OCI-LY7 (cell line): ENCODE data around the gene CIAO2B. TPM values are rescaled to one million over a fixed set of nuclear protein-coding genes. Genes with fewer than 3 reads are reported as not detected.

Source experiments
- BruUV-seq: library from RNA; stranded (reverse); fragments of 400-500 nt; replicated peaks from 2 replicates; lab custom pipeline; 2021; lab: Mats Ljungman, UMichigan
- CTCF ChIA-PET: fragments of 300-600 bp; sonication (Branson Sonifier 250); formaldehyde crosslinking; loops from one replicate; lab custom pipeline; 2022; ENCODE audit warnings: antibody characterized with exemption; ENCODE audit not compliant: unreplicated experiment; lab: Charles Lee
- POLR2A ChIA-PET: fragments of 300-600 bp; sonication (Branson Sonifier 250); formaldehyde crosslinking; loops from one replicate; lab custom pipeline; 2022; ENCODE audit warnings: antibody characterized with exemption; lab: Charles Lee
- DNase-seq: peaks from one replicate; pipeline ENCODE4 v3.0.0-alpha.2; 2015; ENCODE audit warnings: low spot score
- H2AFZ ChIP-seq: fragments of 200-600 bp; sonication (generic), shearing (Covaris generic); 2 replicates; pipeline ENCODE4 v1.6.1; 2014; ENCODE audit warnings: mild to moderate bottlenecking, antibody characterized with exemption, low read length, moderate library complexity
- H3K27ac ChIP-seq: fragments of 200-600 bp; sonication (generic); 2 replicates; pipeline ENCODE4 v1.5.1; 2014; ENCODE audit warnings: mixed run types, low read depth, mild to moderate bottlenecking, moderate library complexity, low read length, inconsistent platforms; ENCODE audit not compliant: poor library complexity, severe bottlenecking
- H3K36me3 ChIP-seq: fragments of 200-600 bp; sonication (generic); 2 replicates; pipeline ENCODE4 v1.6.1; 2014; ENCODE audit warnings: mild to moderate bottlenecking, antibody characterized with exemption, low read length, moderate library complexity, mixed read lengths; ENCODE audit not compliant: insufficient read depth
- H3K4me1 ChIP-seq: fragments of 200-600 bp; sonication (generic); 2 replicates; pipeline ENCODE4 v1.5.1; 2014; ENCODE audit warnings: mild to moderate bottlenecking, low read length; ENCODE audit not compliant: insufficient read depth, poor library complexity, severe bottlenecking
- H3K4me2 ChIP-seq: fragments of 200-600 bp; sonication (generic); 2 replicates; pipeline ENCODE4 v1.6.1; 2014; ENCODE audit warnings: mild to moderate bottlenecking, low read length
- H3K4me3 ChIP-seq: fragments of 200-600 bp; sonication (generic); 2 replicates; pipeline ENCODE4 v1.5.1; 2014; ENCODE audit warnings: mild to moderate bottlenecking, low read depth, low read length; ENCODE audit not compliant: poor library complexity, severe bottlenecking
- H3K79me2 ChIP-seq: fragments of 200-600 bp; sonication (generic); 2 replicates; pipeline ENCODE4 v1.6.1; 2016; ENCODE audit warnings: low read depth, mild to moderate bottlenecking, low read length, moderate library complexity, mixed read lengths; ENCODE audit not compliant: insufficient read depth
- H3K9me2 ChIP-seq: fragments of 200-600 bp; sonication (generic); 2 replicates; pipeline ENCODE4 v1.6.1; 2016; ENCODE audit warnings: mild to moderate bottlenecking, low read length, mixed read lengths; ENCODE audit not compliant: insufficient read depth
- H3K9me3 ChIP-seq: fragments of 200-600 bp; sonication (generic); 2 replicates; pipeline ENCODE4 v1.6.1; 2014; ENCODE audit warnings: mild to moderate bottlenecking, mixed run types, low read length, mixed read lengths
- H4K20me1 ChIP-seq: fragments of 200-600 bp; sonication (generic); 2 replicates; pipeline ENCODE4 v1.6.1; 2014; ENCODE audit warnings: mild to moderate bottlenecking, antibody characterized with exemption, low read length, moderate library complexity, mixed read lengths; ENCODE audit not compliant: insufficient read depth
- CTCF ChIP-seq: fragments of 200-600 bp; sonication (generic); conservative IDR thresholded peaks from 2 replicates; pipeline ENCODE4 v1.5.1; 2014; ENCODE audit warnings: mild to moderate bottlenecking, antibody characterized with exemption, low read length, moderate library complexity, mixed read lengths
- EZH2phosphoT487 ChIP-seq: fragments of 200-600 bp; sonication (generic); IDR thresholded peaks from 2 replicates; pipeline ENCODE4 v1.6.1; 2018; ENCODE audit warnings: low read depth, borderline replicate concordance, mild to moderate bottlenecking, mixed run types, antibody characterized with exemption, low read length, moderate library complexity, mixed read lengths
- intact Hi-C: fragments of 100-400 bp; cut with micrococcal nuclease; formaldehyde crosslinking; loops from one replicate; pipeline ENCODE4 v1.10.0; 2022; ENCODE audit not compliant: unreplicated experiment
- total RNA-seq, 2 experiments: library from RNA; depleted of rRNA in 1 of 2; stranded (reverse); fragments of >200 nt in 1 of 2; shearing (Covaris generic) in 1 of 2; gene quantifications; 2 replicates each; pipeline ENCODE4 v1.2.3, GENCODE V29; 2014 to 2022

CIAO2B gene
- total RNA-seq, 2 experiments from 2014 or later: 76.4 to 133 TPM

GRCh38 chr16:66921729-66922450, 12.3 kb downstream of the CIAO2B start:
- H4K20me1 ChIP-seq: no peaks in the 10 kb centered on the region
- no peak overlapping the region for H3K4me2 ChIP-seq
- no peak overlapping the region for H3K27ac ChIP-seq
- no peaks in the 10 kb centered on the region for H3K4me1 ChIP-seq
- DNase-seq: no peak
- no peaks in the 10 kb centered on the region for H3K36me3 ChIP-seq
- no TSS peak for BruUV-seq
- no peaks in the 10 kb centered on the region for H3K9me2 ChIP-seq
- intact Hi-C loops: no loop called here
- TF ChIP-seq EZH2phosphoT487: no peak
- ChIA-PET POLR2A (no interaction called here), CTCF (no interaction called here)
- no peak overlapping the region for H3K4me3 ChIP-seq
- H2AFZ ChIP-seq: no peak overlapping the region
- no peaks in the 10 kb centered on the region for H3K9me3 ChIP-seq
- H3K79me2 ChIP-seq: no peaks in the 10 kb centered on the region

GRCh38 chr16:66920924-66921680, 13.1 kb downstream of the CIAO2B start:
- CTCF ChIA-PET: no interaction called here
- Histone ChIP-seq H3K9me3 (no peaks in the 10 kb centered on the region), H3K79me2 (no peaks in the 10 kb centered on the region), H3K9me2 (no peaks in the 10 kb centered on the region), H3K4me3 (no peak overlapping the region), H3K4me2 (no peak overlapping the region), H4K20me1 (no peaks in the 10 kb centered on the region), H3K4me1 (no peaks in the 10 kb centered on the region), H3K36me3 (no peaks in the 10 kb centered on the region), H3K27ac (no peak overlapping the region), H2AFZ (no peak overlapping the region)
- TF ChIP-seq CTCF (no peak), EZH2phosphoT487 (no peak)
- BruUV-seq: no TSS peak
- intact Hi-C loops: no loop called here
- no peak for DNase-seq
- POLR2A ChIA-PET: no interaction called here

GRCh38 chr16:66920299-66920590, 14.0 kb downstream of the CIAO2B start:
- no peaks in the 10 kb centered on the region for H3K4me1 ChIP-seq
- no peaks in the 10 kb centered on the region for H3K79me2 ChIP-seq
- intact Hi-C loops: no loop called here
- no peak overlapping the region for H2AFZ ChIP-seq
- H3K36me3 ChIP-seq: no peaks in the 10 kb centered on the region
- ChIA-PET POLR2A (no interaction called here), CTCF (interaction anchor here (1.3 kb wide), 1 partner anchor 8 kb away, joined by 3 read pairs; no protein-coding TSS in a partner anchor)
- TF ChIP-seq EZH2phosphoT487 (no peak), CTCF (no peak)
- DNase-seq: no peak
- no peak overlapping the region for H3K27ac ChIP-seq
- H3K4me2 ChIP-seq: no peak overlapping the region
- H3K9me2 ChIP-seq: no peaks in the 10 kb centered on the region
- BruUV-seq: no TSS peak
- H4K20me1 ChIP-seq: no peaks in the 10 kb centered on the region
- H3K4me3 ChIP-seq: no peak overlapping the region
- no peaks in the 10 kb centered on the region for H3K9me3 ChIP-seq
